A549 (cell line): Measurements from ENCODE around the gene LRRC46. TPM values are rescaled to one million over a fixed set of nuclear protein-coding genes. Genes with fewer than 3 reads are reported as not detected.
A peak's percentile ranks its signal among the peaks of the same experiment; 100 is the strongest.

ENCODE experiments used
- ATAC-seq, 2 experiments: fragments of 200-7000 bp in 1 of 2; fragments of >200 bp in 1 of 2; cut with Nextera tagmentation in 1 of 2; cut with Tn5 transposase in 1 of 2; 3 replicates each; pipeline versions ENCODE4 v1.8.0 to v1.9.1; 2018 to 2020; ENCODE audit warnings: mild to moderate bottlenecking in 1 of 2, moderate library complexity in 1 of 2
- CTCF ChIA-PET: fragments of 300-600 bp; sonication (Branson Sonifier 250); formaldehyde crosslinking; extraction: SDS; loops from one replicate; lab custom pipeline; 2021; ENCODE audit warnings: antibody characterized with exemption, inconsistent platforms; lab: Yijun Ruan, JAX
- POLR2A ChIA-PET: fragments of 350-600 bp; formaldehyde crosslinking; extraction: SDS; loops from one replicate; lab custom pipeline; 2021; ENCODE audit warnings: antibody characterized with exemption, inconsistent platforms; lab: Yijun Ruan, JAX
- DNase-seq, 2 experiments: peaks; one replicate each; pipeline versions ENCODE4 v3.0.0 to v3.0.0-alpha.2; 2011 to 2016; ENCODE audit warnings: low read depth in 1 of 2, low spot score in 1 of 2
- FAIRE-seq: peaks from 2 replicates; lab custom pipeline; 2011; peaks lifted over from hg19 to GRCh38; lab: Jason Lieb, UNC
- H3K27ac ChIP-seq, 2 experiments: fragments of >200 bp; sonication (Bioruptor Twin); formaldehyde crosslinking; 3 replicates each; pipeline ENCODE4 v1.5.1; 2016 to 2017
- H3K4me1 ChIP-seq: fragments of >200 bp; sonication (Bioruptor Twin); formaldehyde crosslinking; 3 replicates; pipeline ENCODE4 v1.6.1; 2016
- H3K4me2 ChIP-seq: fragments of >200 bp; sonication (Bioruptor Twin); formaldehyde crosslinking; 3 replicates; pipeline ENCODE4 v1.6.1; 2016
- H3K4me3 ChIP-seq: fragments of >200 bp; sonication (Bioruptor Twin); formaldehyde crosslinking; 3 replicates; pipeline ENCODE4 v1.5.1; 2016
- H3K9me3 ChIP-seq: fragments of >200 bp; sonication (Bioruptor Twin); formaldehyde crosslinking; 3 replicates; pipeline ENCODE4 v1.6.1; 2016
- BHLHE40 ChIP-seq: IDR thresholded peaks from 2 replicates; pipeline ENCODE4 v1.6.1; 2012; ENCODE audit warnings: low read depth, low read length, inconsistent platforms
- CBX2 ChIP-seq: fragments of 200-600 bp; sonication (generic); IDR thresholded peaks from 2 replicates; pipeline ENCODE4 v1.6.1; 2016; ENCODE audit warnings: low read depth, mild to moderate bottlenecking, borderline replicate concordance
- CBX8 ChIP-seq: fragments of 200-600 bp; sonication (generic); IDR thresholded peaks from 2 replicates; pipeline ENCODE4 v1.6.1; 2016
- CEBPB ChIP-seq, 2 experiments: fragments of >200 bp in 1 of 2; sonication (Bioruptor Twin) in 1 of 2; formaldehyde crosslinking in 1 of 2; IDR thresholded peaks; 2 replicates each; pipeline ENCODE4 v1.6.1; 2012 to 2016
- CHD4 ChIP-seq: fragments of 200-600 bp; sonication (generic); IDR thresholded peaks from 2 replicates; pipeline ENCODE4 v1.6.1; 2016; ENCODE audit warnings: antibody characterized with exemption, mild to moderate bottlenecking, borderline replicate concordance
- EHMT2 ChIP-seq: fragments of 200-600 bp; sonication (generic); IDR thresholded peaks from 2 replicates; pipeline ENCODE4 v1.6.1; 2016; ENCODE audit warnings: antibody characterized with exemption, low read depth, mild to moderate bottlenecking, moderate library complexity
- EP300 ChIP-seq, 2 experiments: fragments of >200 bp; sonication (Bioruptor Twin); formaldehyde crosslinking; IDR thresholded peaks; 2 replicates in 1 of 2; 3 replicates in 1 of 2; pipeline ENCODE4 v1.6.1; 2016 to 2017
- FOSB ChIP-seq: fragments of 250-450 bp; sonication (Bioruptor Pico); IDR thresholded peaks from 2 replicates; pipeline ENCODE4 v1.5.0; 2020; ENCODE audit warnings: mild to moderate bottlenecking, moderate library complexity
- FOSL2 ChIP-seq, 2 experiments: fragments of 450-650 bp in 1 of 2; fragments of >200 bp in 1 of 2; sonication (Bioruptor Twin) in 1 of 2; formaldehyde crosslinking; IDR thresholded peaks; 2 replicates each; pipeline versions ENCODE4 v1.5.0 to v1.6.1; 2016 to 2020; ENCODE audit warnings: mild to moderate bottlenecking in 1 of 2, moderate library complexity in 1 of 2
- FOXS1 ChIP-seq: fragments of 250-450 bp; sonication (Bioruptor Pico); IDR thresholded peaks from 2 replicates; pipeline ENCODE4 v1.5.0; 2020; ENCODE audit warnings: mild to moderate bottlenecking, moderate library complexity
- HDAC2 ChIP-seq: fragments of 200-600 bp; sonication (generic); IDR thresholded peaks from 2 replicates; pipeline ENCODE4 v1.6.1; 2016
- HEYL ChIP-seq: fragments of 250-450 bp; sonication (Bioruptor Pico); IDR thresholded peaks from 2 replicates; pipeline ENCODE4 v1.8.0; 2021; ENCODE audit warnings: mild to moderate bottlenecking, moderate library complexity
- HMGXB4 ChIP-seq: fragments of 250-450 bp; sonication (Bioruptor Pico); IDR thresholded peaks from 2 replicates; pipeline ENCODE4 v1.5.0; 2021; ENCODE audit warnings: mild to moderate bottlenecking, moderate library complexity, borderline replicate concordance
- HOXA7 ChIP-seq: fragments of 250-450 bp; sonication (Bioruptor Pico); IDR thresholded peaks from 2 replicates; pipeline ENCODE4 v1.5.0; 2020; ENCODE audit warnings: mild to moderate bottlenecking, moderate library complexity
- HOXB13 ChIP-seq: fragments of 250-450 bp; sonication (Bioruptor Pico); IDR thresholded peaks from 2 replicates; pipeline ENCODE4 v1.5.0; 2020; ENCODE audit warnings: low read depth, mild to moderate bottlenecking, moderate library complexity
- HOXB5 ChIP-seq: fragments of 250-450 bp; sonication (Bioruptor Pico); IDR thresholded peaks from 2 replicates; pipeline ENCODE4 v1.5.0; 2020; ENCODE audit warnings: mild to moderate bottlenecking, moderate library complexity
- JUN ChIP-seq, 2 experiments: fragments of >200 bp; sonication (Bioruptor Twin); formaldehyde crosslinking; IDR thresholded peaks; 2 replicates in 1 of 2; 3 replicates in 1 of 2; pipeline ENCODE4 v1.6.1; 2016 to 2017
- JUNB ChIP-seq: fragments of >200 bp; sonication (Bioruptor Twin); formaldehyde crosslinking; IDR thresholded peaks from 2 replicates; pipeline ENCODE4 v1.6.1; 2016
- MAFK ChIP-seq: fragments of 450-650 bp; IDR thresholded peaks from 2 replicates; pipeline ENCODE4 v1.6.1; 2014; ENCODE audit not compliant: partially characterized antibody
- MAX ChIP-seq: IDR thresholded peaks from 2 replicates; pipeline ENCODE4 v1.6.1; 2012
- MAZ ChIP-seq: fragments of 150-350 bp; IDR thresholded peaks from 2 replicates; pipeline ENCODE4 v1.6.1; 2014; ENCODE audit warnings: antibody characterized with exemption, low read depth, low read length, borderline replicate concordance
- MYC ChIP-seq: IDR thresholded peaks from 2 replicates; pipeline ENCODE4 v1.6.1; 2012; ENCODE audit warnings: mild to moderate bottlenecking, inconsistent platforms, low read length, improper control_type of control experiment, borderline replicate concordance
- NFE2L2 ChIP-seq: fragments of 150-350 bp; conservative IDR thresholded peaks from 2 replicates; pipeline ENCODE4 v1.6.1; 2014; ENCODE audit warnings: low read length
- PBX3 ChIP-seq: IDR thresholded peaks from 2 replicates; pipeline ENCODE4 v1.6.1; 2012
- PHF8 ChIP-seq: fragments of 200-600 bp; sonication (generic); IDR thresholded peaks from 2 replicates; pipeline ENCODE4 v1.6.1; 2016; ENCODE audit warnings: low read depth, mild to moderate bottlenecking, antibody characterized with exemption, moderate library complexity, borderline replicate concordance
- POLR2AphosphoS2 ChIP-seq: conservative IDR thresholded peaks from 2 replicates; pipeline ENCODE4 v1.6.1; 2012; ENCODE audit warnings: low read length, improper control_type of control experiment, inconsistent platforms
- RAD21 ChIP-seq, 2 experiments: fragments of >200 bp in 1 of 2; sonication (Bioruptor Twin) in 1 of 2; formaldehyde crosslinking in 1 of 2; IDR thresholded peaks in 1 of 2; conservative IDR thresholded peaks in 1 of 2; 2 replicates in 1 of 2; 3 replicates in 1 of 2; pipeline ENCODE4 v1.6.1; 2012 to 2018; ENCODE audit warnings: inconsistent platforms in 1 of 2
- RFX5 ChIP-seq: fragments of 450-650 bp; IDR thresholded peaks from 2 replicates; pipeline ENCODE4 v1.7.1; 2014; ENCODE audit warnings: antibody characterized with exemption, mild to moderate bottlenecking, moderate library complexity
- RNF2 ChIP-seq: fragments of 200-600 bp; sonication (generic); IDR thresholded peaks from 2 replicates; pipeline ENCODE4 v1.6.1; 2016; ENCODE audit warnings: low read depth, mild to moderate bottlenecking, antibody characterized with exemption, moderate library complexity, borderline replicate concordance
- SREBF2 ChIP-seq: fragments of 450-650 bp; IDR thresholded peaks from 2 replicates; pipeline ENCODE4 v1.6.1; 2014; ENCODE audit warnings: mild to moderate bottlenecking, moderate library complexity
- TFCP2L1 ChIP-seq: fragments of 250-450 bp; sonication (Bioruptor Pico); IDR thresholded peaks from 2 replicates; pipeline ENCODE4 v1.5.0; 2021; ENCODE audit warnings: mild to moderate bottlenecking
- TP53 ChIP-seq: fragments of 250-450 bp; sonication (Bioruptor Pico); IDR thresholded peaks from 2 replicates; pipeline ENCODE4 v1.5.0; 2021; ENCODE audit warnings: mild to moderate bottlenecking, moderate library complexity
- USF2 ChIP-seq: fragments of 450-650 bp; IDR thresholded peaks from 2 replicates; pipeline ENCODE4 v1.6.1; 2014; ENCODE audit warnings: antibody characterized with exemption
- ZC3H11A ChIP-seq: fragments of 450-650 bp; IDR thresholded peaks from 2 replicates; pipeline ENCODE4 v1.6.1; 2014; ENCODE audit warnings: antibody characterized with exemption, mild to moderate bottlenecking
- ZNF302 ChIP-seq: fragments of 250-450 bp; sonication (Bioruptor Pico); IDR thresholded peaks from 2 replicates; pipeline ENCODE4 v1.9.0; 2021; ENCODE audit warnings: inconsistent platforms, mild to moderate bottlenecking, moderate library complexity
- WGBS: methylation state at CpG from one replicate; pipeline ENCODE4 v1.1.6; 2017; ENCODE audit errors: missing lambda C conversion rate; 5-methylcytosine and 5-hydroxymethylcytosine counted together
- polyA plus RNA-seq, 4 experiments: library from polyadenylated mRNA; depleted of rRNA in 3 of 4; stranded (reverse); fragments of >200 nt; fragmentation: RNase III in 1 of 4; extraction: RNeasy Plus Mini Kit Qiagen cat#74134 plus additional on column Dnase treatment in 1 of 4; gene quantifications; 2 replicates in 3 of 4; 3 replicates in 1 of 4; pipeline ENCODE4 v1.2.3, GENCODE V29; 2011 to 2017
- TF ChIP-seq, protein P1 (sequence below): fragments of >200 bp; sonication (Bioruptor Twin); formaldehyde crosslinking; IDR thresholded peaks from 2 replicates; pipeline ENCODE4 v1.6.1; 2016
- TF ChIP-seq, protein P2 (sequence below): IDR thresholded peaks from 2 replicates; pipeline ENCODE4 v1.6.1; 2012; ENCODE audit warnings: low read depth, borderline replicate concordance

The LRRC46 gene
- polyA plus RNA-seq, 2 of the 4 experiments (the other 2 are of a cell fraction) = 2.7 to 3.0 TPM

- peak; percentile 90 to 95 for ATAC-seq
- H3K4me2 ChIP-seq = peak within 1 kb of the TSS; percentile 93
- peak within 1 kb of the TSS; percentile 50 for H3K4me3 ChIP-seq
- peaks cover 16% of the 10 kb centered on the region for H3K4me1 ChIP-seq
- CTCF ChIA-PET = interaction anchor here (0.6 to 36.3 kb wide), 12 partner anchors 6 to 625 kb away, joined by 3 to 1860 read pairs (median 12); partner anchors contain the start of genes CDK5RAP3, LRRC46, MRPL10 and SCRN2
- 13% methylated on average over 60 of the region's 71 CpGs for WGBS
- peak; percentile 76 to 91 for DNase-seq
- peak within 1 kb of the TSS; percentile 74 to 91 for H3K27ac ChIP-seq
- H3K9me3 ChIP-seq = no peaks in the 10 kb centered on the region
- no peak for FAIRE-seq
- POLR2A ChIA-PET = interaction anchor here (0.5 to 3.6 kb wide), 6 partner anchors 10 to 204 kb away, joined by 3 to 18 read pairs (median 4); partner anchors contain the start of genes LRRC46, MRPL10, PNPO and SCRN2
- no peak for TF ChIP-seq JUNB
- no peak for TF ChIP-seq NFE2L2
- TF ChIP-seq MAX = 0 out of 2 replicates have a peak, but pooled peaks have one; percentile 72
- TF ChIP-seq FOSL2 (IDR thresholded peaks at IDR 0.05) = 0 out of 2 replicates have a peak, but pooled peaks have one; percentile 22
- peak; percentile 87 for TF ChIP-seq FOSL2 (CRISPR knock-in tag; IDR thresholded peaks at IDR 0.05)
- no peak for TF ChIP-seq EP300 (IDR thresholded peaks at IDR 0.05)
- no peak for TF ChIP-seq CHD4
- TF ChIP-seq HEYL (CRISPR knock-in tag) = no peak
- no peak for TF ChIP-seq FOXS1 (CRISPR knock-in tag)
- TF ChIP-seq RFX5 = no peak
- TF ChIP-seq HOXA7 (CRISPR knock-in tag) = no peak
- peak in 1 of 2 experiments; percentile 31; a peak in 1 of 5 replicates for TF ChIP-seq RAD21 (conservative IDR thresholded peaks at IDR 0.05 in 1 of 2, IDR thresholded peaks at IDR 0.05 in 1 of 2)
- TF ChIP-seq MAZ = no peak
- no peak for TF ChIP-seq CBX2
- no peak for TF ChIP-seq HMGXB4 (CRISPR knock-in tag)
- TF ChIP-seq PBX3 = no peak
- no peak for TF ChIP-seq BHLHE40
- peak; percentile 58; the same call in 1 of the 2 replicates for TF ChIP-seq RNF2
- TF ChIP-seq MAFK = no peak
- TF ChIP-seq HDAC2 = no peak
- no peak for TF ChIP-seq SREBF2
- no peak for TF ChIP-seq POLR2AphosphoS2
- TF ChIP-seq, protein P1, sequence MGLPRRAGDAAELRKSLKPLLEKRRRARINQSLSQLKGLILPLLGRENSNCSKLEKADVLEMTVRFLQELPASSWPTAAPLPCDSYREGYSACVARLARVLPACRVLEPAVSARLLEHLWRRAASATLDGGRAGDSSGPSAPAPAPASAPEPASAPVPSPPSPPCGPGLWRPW = no peak
- no peak for TF ChIP-seq FOSB (CRISPR knock-in tag)
- TF ChIP-seq CBX8 = no peak
- TF ChIP-seq HOXB5 (CRISPR knock-in tag) = no peak
- no peak for TF ChIP-seq HOXB13 (CRISPR knock-in tag)
- no peak for TF ChIP-seq TFCP2L1
- TF ChIP-seq, protein P2, sequence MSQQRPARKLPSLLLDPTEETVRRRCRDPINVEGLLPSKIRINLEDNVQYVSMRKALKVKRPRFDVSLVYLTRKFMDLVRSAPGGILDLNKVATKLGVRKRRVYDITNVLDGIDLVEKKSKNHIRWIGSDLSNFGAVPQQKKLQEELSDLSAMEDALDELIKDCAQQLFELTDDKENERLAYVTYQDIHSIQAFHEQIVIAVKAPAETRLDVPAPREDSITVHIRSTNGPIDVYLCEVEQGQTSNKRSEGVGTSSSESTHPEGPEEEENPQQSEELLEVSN = peak; percentile 77
- TF ChIP-seq PHF8 = no peak
- TF ChIP-seq TP53 (CRISPR knock-in tag) = no peak
- TF ChIP-seq ZNF302 = no peak
- TF ChIP-seq MYC = no peak
- TF ChIP-seq ZC3H11A = no peak
- TF ChIP-seq EHMT2 = no peak
- TF ChIP-seq USF2 = no peak
- no peak for TF ChIP-seq CEBPB (IDR thresholded peaks at IDR 0.05)
- TF ChIP-seq JUN (IDR thresholded peaks at IDR 0.05) = 0 out of 5 replicates have a peak, but pooled peaks of 1 of the 2 experiments have one; percentile 35
Observed at GRCh38 chr17:47850692-47851573, 19.5 kb downstream of the LRRC46 start, which contains the start of gene SP6. SP6 (minus strand) TSS chr17:47851163; CDS start chr17:47848429, 2,734 bp downstream.
